Stomach (tissue), 9 donors: ENCODE results near the gene SELENOV. TPM values are rescaled to one million over a fixed set of nuclear protein-coding genes. Genes with fewer than 3 reads are reported as not detected.

ENCODE experiments used
- DNase-seq, 2 donors: peaks; one replicate each; pipeline versions ENCODE4 v3.0.0 to v3.0.0-alpha.2; 2013 to 2019
- H3K27ac ChIP-seq, 5 donors: fragments of 200-600 bp in 4 of 5; sonication (generic) in 4 of 5; one replicate each; pipeline ENCODE4 v1.5.1; 2013 to 2019; ENCODE audit warnings: mild to moderate bottlenecking in 1 of 5, moderate library complexity in 1 of 5
- H3K27me3 ChIP-seq, 3 donors: fragments of 200-600 bp; sonication (generic); one replicate each; pipeline ENCODE4 v1.5.1; 2017 to 2019; ENCODE audit warnings: mixed run types in 1 of 3
- H3K36me3 ChIP-seq, 4 donors: fragments of 200-600 bp; sonication (generic); 1 replicate in 3 of 4; 2 replicates in 1 of 4; pipeline ENCODE4 v1.5.1; 2016 to 2019
- H3K4me1 ChIP-seq, 4 donors: fragments of 200-600 bp; sonication (generic); one replicate each; pipeline ENCODE4 v1.5.1; 2016 to 2019
- H3K4me3 ChIP-seq, 4 donors: fragments of 200-600 bp; sonication (generic) in 3 of 4; one replicate each; pipeline ENCODE4 v1.5.1; 2016 to 2019; ENCODE audit warnings: mild to moderate bottlenecking in 1 of 4
- H3K9me3 ChIP-seq, 4 donors: fragments of 200-600 bp; sonication (generic); one replicate each; pipeline ENCODE4 v1.5.1; 2016 to 2019
- EP300 ChIP-seq: sonication (generic); formaldehyde crosslinking; IDR thresholded peaks from one replicate; pipeline ENCODE4 v1.6.1; 2017; ENCODE audit warnings: antibody characterized with exemption
- POLR2A ChIP-seq, 4 donors: fragments of 450-650 bp; IDR thresholded peaks; one replicate each; pipeline ENCODE4 v1.6.1; 2016; ENCODE audit warnings: antibody characterized with exemption in 4 of 4, control low read depth in 2 of 4, mild to moderate bottlenecking in 1 of 4, moderate library complexity in 1 of 4
- POLR2AphosphoS5 ChIP-seq, 3 donors: sonication (generic); formaldehyde crosslinking; IDR thresholded peaks; one replicate each; pipeline ENCODE4 v1.6.1; 2016; ENCODE audit warnings: antibody characterized with exemption in 3 of 3
- WGBS, 5 donors: extraction: QIAGEN DNeasy Blood & Tissue Kit in 3 of 5; methylation state at CpG; one replicate each; pipeline versions ENCODE4 v1.1.5 to v1.1.7; 2013 to 2018; 5-methylcytosine and 5-hydroxymethylcytosine counted together
- intact Hi-C: fragments of 100-400 bp; cut with DNase I; formaldehyde crosslinking; loops from one replicate; pipeline ENCODE4 v1.15.1; 2023; ENCODE audit warnings: low total_unique reads
- polyA plus RNA-seq, 3 donors: library from polyadenylated mRNA; stranded (reverse); fragments of 200-250 nt; gene quantifications; one replicate each; pipeline ENCODE4 v1.2.3, GENCODE V29; 2013
- total RNA-seq, 5 donors: library from RNA; depleted of rRNA; stranded (reverse); fragments of >200 nt; gene quantifications; one replicate each; pipeline versions ENCODE4 v1.1.0 to v1.2.3, GENCODE V29; 2014 to 2016
- TF ChIP-seq, protein P1 (sequence below), 7 experiments: fragments of 450-650 bp in 4 of 7; fragments of 200-600 bp in 3 of 7; sonication (generic) in 3 of 7; IDR thresholded peaks; one replicate each; pipeline ENCODE4 v1.5.1; 2016 to 2019; ENCODE audit warnings: antibody characterized with exemption in 7 of 7, control low read depth in 2 of 7, mild to moderate bottlenecking in 1 of 7
- donor health status: healthy with polysubstance abuse.
- donor health status: Bipolar disorder and iron deficiency.
- donor health status: healthy.

Gene SELENOV
- total and polyA plus RNA-seq, 8 donors = not detected

DNA sequence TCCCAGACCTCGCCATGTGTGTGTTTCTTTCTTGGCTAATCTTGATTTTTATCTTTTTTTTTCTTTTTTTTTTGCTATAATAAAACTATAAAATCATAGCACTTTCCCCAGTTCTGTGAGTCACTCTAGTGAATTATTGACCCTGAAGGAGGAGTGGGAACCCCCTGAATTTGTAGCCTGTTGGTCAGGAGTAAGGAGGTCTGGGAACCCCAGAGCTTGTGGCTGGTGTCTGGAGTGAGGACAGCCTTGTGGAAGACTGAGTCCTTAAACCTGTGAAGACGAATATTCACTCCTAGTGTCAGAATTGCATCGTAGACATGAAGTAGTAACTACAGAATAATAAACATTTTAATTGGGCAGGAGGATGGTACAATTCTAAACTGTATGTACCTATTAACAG lies 10.3 kb downstream of the SELENOV start:
- Histone ChIP-seq H3K4me1 (peaks cover 0 to 7% (median under 1%) of the 10 kb centered on the region in 4 donors), H3K27me3 (no peaks in the 10 kb centered on the region), H3K27ac (no peak overlapping the region), H3K4me3 (no peak overlapping the region), H3K9me3 (no peaks in the 10 kb centered on the region), H3K36me3 (peaks cover 0 to 6% (median 2%) of the 10 kb centered on the region in 4 donors)
- WGBS, 5 donors = 86 to 97% (median 95%) methylated on average over 3 of the region's 3 CpGs
- TF ChIP-seq POLR2A (IDR thresholded peaks at IDR 0.05) (no peak), POLR2AphosphoS5 (IDR thresholded peaks at IDR 0.05) (no peak), EP300 (no peak)
- TF ChIP-seq, protein P1, sequence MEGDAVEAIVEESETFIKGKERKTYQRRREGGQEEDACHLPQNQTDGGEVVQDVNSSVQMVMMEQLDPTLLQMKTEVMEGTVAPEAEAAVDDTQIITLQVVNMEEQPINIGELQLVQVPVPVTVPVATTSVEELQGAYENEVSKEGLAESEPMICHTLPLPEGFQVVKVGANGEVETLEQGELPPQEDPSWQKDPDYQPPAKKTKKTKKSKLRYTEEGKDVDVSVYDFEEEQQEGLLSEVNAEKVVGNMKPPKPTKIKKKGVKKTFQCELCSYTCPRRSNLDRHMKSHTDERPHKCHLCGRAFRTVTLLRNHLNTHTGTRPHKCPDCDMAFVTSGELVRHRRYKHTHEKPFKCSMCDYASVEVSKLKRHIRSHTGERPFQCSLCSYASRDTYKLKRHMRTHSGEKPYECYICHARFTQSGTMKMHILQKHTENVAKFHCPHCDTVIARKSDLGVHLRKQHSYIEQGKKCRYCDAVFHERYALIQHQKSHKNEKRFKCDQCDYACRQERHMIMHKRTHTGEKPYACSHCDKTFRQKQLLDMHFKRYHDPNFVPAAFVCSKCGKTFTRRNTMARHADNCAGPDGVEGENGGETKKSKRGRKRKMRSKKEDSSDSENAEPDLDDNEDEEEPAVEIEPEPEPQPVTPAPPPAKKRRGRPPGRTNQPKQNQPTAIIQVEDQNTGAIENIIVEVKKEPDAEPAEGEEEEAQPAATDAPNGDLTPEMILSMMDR (IDR thresholded peaks at IDR 0.05) = no peak
- intact Hi-C loops = no loop called here
- no peak for DNase-seq

GRCh38 chr19:39531834-39532232 lies 16.9 kb downstream of the SELENOV start:
- intact Hi-C loops = loop anchor here (10.0 kb wide), 1 partner anchor 57 kb away; no protein-coding TSS in a partner anchor
- WGBS, 5 donors = 33 to 56% (median 42%) methylated on average over 14 of the region's 14 CpGs
- no peak for DNase-seq

GRCh38 chr19:39532233-39533002 lies 17.5 kb downstream of the SELENOV start, which contains the start of gene EID2B:
EID2B (minus strand) TSS chr19:39532852; CDS start chr19:39532802, 50 bp downstream.
- WGBS, 5 donors = 0 to 1% (median 0%) methylated on average over 29 to 65 of the region's 65 CpGs
- Histone ChIP-seq H3K27me3 (no peaks in the 10 kb centered on the region), H3K9me3 (no peaks in the 10 kb centered on the region), H3K4me3 (peak within 1 kb of the TSS; percentile 70 to 97 (median 80)), H3K27ac (peak within 1 kb of the TSS; percentile 76 to 92 (median 83)), H3K4me1 (peaks cover 0 to 36% (median 19%) of the 10 kb centered on the region in 4 donors), H3K36me3 (peaks cover 0 to 5% (median 2%) of the 10 kb centered on the region in 4 donors)
- intact Hi-C loops = loop anchor here (10.0 kb wide), 1 partner anchor 58 kb away; no protein-coding TSS in a partner anchor
- TF ChIP-seq POLR2A (IDR thresholded peaks at IDR 0.05) (peak in 1 of 4 donors; percentile 18), EP300 (no peak), POLR2AphosphoS5 (IDR thresholded peaks at IDR 0.05) (peak; percentile 69 to 95 (median 93))
- TF ChIP-seq, protein P1 (IDR thresholded peaks at IDR 0.05) = peak in 5 of 7 experiments; percentile 89 to 100 (median 98)
- DNase-seq = peak; percentile 97 to 99

More at GRCh38 chr19:39531834-39532232, 16.9 kb downstream of the SELENOV start:
- no peak for TF ChIP-seq POLR2A (IDR thresholded peaks at IDR 0.05)
- TF ChIP-seq, protein P1 (IDR thresholded peaks at IDR 0.05) = no peak
- TF ChIP-seq EP300 = no peak
- TF ChIP-seq POLR2AphosphoS5 (IDR thresholded peaks at IDR 0.05) = no peak
- H3K4me1 ChIP-seq = peaks cover 0 to 34% (median 19%) of the 10 kb centered on the region in 4 donors
- H3K4me3 ChIP-seq = peak overlapping the region; percentile 70 to 97 (median 80)
- H3K27me3 ChIP-seq = no peaks in the 10 kb centered on the region
- H3K36me3 ChIP-seq = peaks cover 0 to 6% (median 2%) of the 10 kb centered on the region in 4 donors
- peak overlapping the region; percentile 76 to 92 (median 83) for H3K27ac ChIP-seq
- no peaks in the 10 kb centered on the region for H3K9me3 ChIP-seq

DNA sequence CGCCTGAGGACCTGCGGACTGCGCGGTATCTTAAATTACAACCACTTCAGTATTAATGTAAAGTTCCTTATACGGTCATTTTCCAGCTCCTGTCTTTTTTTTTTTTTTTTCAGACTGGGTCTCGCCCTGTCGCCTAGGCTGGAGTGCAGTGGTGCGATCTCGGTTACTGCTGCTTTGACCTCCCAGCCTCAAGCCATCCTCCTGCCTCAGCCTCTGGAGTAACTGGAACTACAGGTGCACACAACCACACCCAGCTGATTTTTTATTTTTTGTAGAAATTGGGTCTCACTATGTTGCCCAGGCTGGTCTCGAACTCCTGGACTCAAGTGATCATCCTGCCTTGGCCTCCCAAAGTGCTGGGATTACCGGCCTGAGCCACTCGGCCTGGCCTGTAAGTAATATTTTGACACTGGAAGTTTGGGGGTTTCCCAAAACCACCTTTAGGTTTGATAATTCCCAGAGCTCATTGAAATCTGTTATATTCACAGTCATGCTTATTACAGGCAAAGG lies 18.1 kb downstream of the SELENOV start:
- Histone ChIP-seq H3K4me3 (peak overlapping the region; percentile 70 to 97 (median 80)), H3K27me3 (no peaks in the 10 kb centered on the region), H3K9me3 (no peaks in the 10 kb centered on the region), H3K4me1 (peaks cover 0 to 43% (median 22%) of the 10 kb centered on the region in 4 donors), H3K27ac (peak overlapping the region in 2 of 5 donors; percentile 84 to 92), H3K36me3 (no peaks in the 10 kb centered on the region)
- no peak for DNase-seq
- intact Hi-C loops = loop anchor here (10.0 kb wide), 1 partner anchor 58 kb away; no protein-coding TSS in a partner anchor
- TF ChIP-seq, protein P1 (IDR thresholded peaks at IDR 0.05) = peak in 1 of 7 experiments; percentile 0
- no peak for TF ChIP-seq POLR2AphosphoS5 (IDR thresholded peaks at IDR 0.05)
- WGBS, 5 donors = 17 to 24% (median 23%) methylated on average over 12 of the region's 12 CpGs
